Endothelial cell of umbilical vein (primary cell): ENCODE data around the gene COL20A1. TPM values are rescaled to one million over a fixed set of nuclear protein-coding genes. Genes with fewer than 3 reads are reported as not detected.

ENCODE experiments used
- BruUV-seq: library from RNA; stranded (reverse); fragments of 400-500 nt; replicated peaks from 2 replicates; lab custom pipeline; 2021; lab: Mats Ljungman, UMichigan
- CTCF ChIA-PET: fragments of 300-600, 350-600 bp; sonication (Branson Sonifier 250); formaldehyde crosslinking; loops from one replicate; lab custom pipeline; 2021; ENCODE audit warnings: antibody characterized with exemption, inconsistent platforms; lab: Charles Lee
- POLR2A ChIA-PET: fragments of 300-600, 350-600 bp; sonication (Branson Sonifier 250); formaldehyde crosslinking; loops from one replicate; lab custom pipeline; 2021; ENCODE audit warnings: antibody characterized with exemption, inconsistent platforms; lab: Charles Lee
- DNase-seq: peaks from one replicate; pipeline ENCODE4 v3.0.0-alpha.2; 2011; ENCODE audit warnings: low read depth, low spot score
- FAIRE-seq: peaks from 2 replicates; lab custom pipeline; 2011; peaks lifted over from hg19 to GRCh38; lab: Jason Lieb, UNC
- H2AFZ ChIP-seq: 2 replicates; pipeline ENCODE4 v1.6.0; 2012; ENCODE audit warnings: low read depth, low read length, control low read depth, inconsistent platforms
- H3K27ac ChIP-seq: 2 replicates; pipeline ENCODE4 v1.5.1; 2011; ENCODE audit warnings: low read depth, mild to moderate bottlenecking, control low read depth, low read length, moderate library complexity; ENCODE audit not compliant: insufficient read depth
- H3K27me3 ChIP-seq, 2 experiments: 2 replicates each; pipeline versions ENCODE4 v1.6.0 to v1.6.1; 2011; ENCODE audit warnings: low read length in 2 of 2, mixed read lengths in 1 of 2; ENCODE audit not compliant: control insufficient read depth in 2 of 2, insufficient read depth in 2 of 2
- H3K36me3 ChIP-seq, 2 experiments: 2 replicates in 1 of 2; 3 replicates in 1 of 2; pipeline ENCODE4 v1.5.1; 2011; ENCODE audit warnings: low read length in 2 of 2, mild to moderate bottlenecking in 1 of 2, moderate library complexity in 1 of 2; ENCODE audit not compliant: control insufficient read depth in 2 of 2, insufficient read depth in 2 of 2; ENCODE audit errors: extremely low read depth in 1 of 2
- H3K4me1 ChIP-seq: 3 replicates; pipeline ENCODE4 v1.5.1; 2011; ENCODE audit warnings: mild to moderate bottlenecking, low read length; ENCODE audit not compliant: control insufficient read depth, insufficient read depth; ENCODE audit errors: extremely low read depth
- H3K4me2 ChIP-seq: 2 replicates; pipeline ENCODE4 v1.6.1; 2011; ENCODE audit warnings: low read length, control low read depth, mixed read lengths; ENCODE audit not compliant: insufficient read depth
- H3K4me3 ChIP-seq, 3 experiments: fragments of 200-600 bp in 1 of 3; sonication (generic), shearing (Covaris generic) in 1 of 3; replicated peaks in 1 of 3; 2 replicates each; pipeline ENCODE4 v1.5.1; 2011 to 2016; ENCODE audit warnings: control low read depth in 3 of 3, low read length in 3 of 3, mild to moderate bottlenecking in 2 of 3, inconsistent platforms in 1 of 3, low read depth in 1 of 3, moderate library complexity in 1 of 3; ENCODE audit not compliant: insufficient read depth in 1 of 3
- H3K79me2 ChIP-seq: 2 replicates; pipeline ENCODE4 v1.6.0; 2012; ENCODE audit warnings: low read length, inconsistent platforms; ENCODE audit not compliant: control insufficient read depth, insufficient read depth
- H3K9ac ChIP-seq: replicated peaks from 2 replicates; pipeline ENCODE3; 2011; ENCODE audit warnings: low read length, control low read depth; ENCODE audit not compliant: insufficient read depth; ENCODE audit errors: extremely low read depth
- H3K9me1 ChIP-seq: replicated peaks from 3 replicates; pipeline ENCODE4 v1.6.0; 2011; ENCODE audit warnings: mild to moderate bottlenecking, low read length; ENCODE audit not compliant: control insufficient read depth, insufficient read depth; ENCODE audit errors: extremely low read depth
- H3K9me3 ChIP-seq: replicated peaks from 2 replicates; pipeline ENCODE4 v1.5.1; 2012; ENCODE audit warnings: low read length, inconsistent platforms; ENCODE audit not compliant: control insufficient read depth, insufficient read depth
- H4K20me1 ChIP-seq: replicated peaks from 2 replicates; pipeline ENCODE3; 2011; ENCODE audit warnings: mild to moderate bottlenecking, low read length; ENCODE audit not compliant: control insufficient read depth, insufficient read depth; ENCODE audit errors: extremely low read depth
- CTCF ChIP-seq, 2 donors: IDR thresholded peaks; 1 replicate in 1 of 2; 2 replicates in 1 of 2; pipeline ENCODE4 v1.5.1; 2011; ENCODE audit warnings: low read length in 2 of 2, mild to moderate bottlenecking in 2 of 2, moderate library complexity in 2 of 2, control low read depth in 1 of 2, inconsistent platforms in 1 of 2, low read depth in 1 of 2; ENCODE audit not compliant: insufficient read depth in 1 of 2; ENCODE audit errors: extremely low read depth in 1 of 2
- EZH2 ChIP-seq: IDR thresholded peaks from 2 replicates; pipeline ENCODE4 v1.6.1; 2012; ENCODE audit warnings: borderline replicate concordance, low read depth, mild to moderate bottlenecking, moderate library complexity, low read length, inconsistent platforms; ENCODE audit not compliant: severe bottlenecking
- FOS ChIP-seq: IDR thresholded peaks from 2 replicates; pipeline ENCODE4 v1.6.1; 2011; ENCODE audit warnings: mild to moderate bottlenecking, low read length, moderate library complexity, borderline replicate concordance; ENCODE audit not compliant: insufficient read depth
- GATA2 ChIP-seq: IDR thresholded peaks from 2 replicates; pipeline ENCODE4 v1.7.0; 2011; ENCODE audit warnings: low read depth, mild to moderate bottlenecking, moderate library complexity, mixed read lengths, low read length; ENCODE audit not compliant: insufficient read length, insufficient read depth
- JUN ChIP-seq: IDR thresholded peaks from 2 replicates; pipeline ENCODE4 v1.6.1; 2011; ENCODE audit warnings: borderline replicate concordance, low read depth; ENCODE audit not compliant: insufficient read length, insufficient read depth
- MYC ChIP-seq: IDR thresholded peaks from one replicate; pipeline ENCODE4 v1.6.1; 2011; ENCODE audit warnings: mild to moderate bottlenecking, low read depth, low read length
- POLR2A ChIP-seq: IDR thresholded peaks from 2 replicates; pipeline ENCODE4 v1.6.1; 2012; ENCODE audit warnings: low read depth, mild to moderate bottlenecking, control low read depth, low read length
- POLR2AphosphoS5 ChIP-seq: IDR thresholded peaks from 2 replicates; pipeline ENCODE4 v1.6.1; 2012; ENCODE audit warnings: low read depth, mild to moderate bottlenecking, control low read depth, low read length, moderate library complexity; ENCODE audit not compliant: insufficient read depth
- dilution Hi-C: fragments of 300-500 bp; cut with MboI; formaldehyde crosslinking; loops from one replicate; pipeline ENCODE4 v1.15.0; 2019; ENCODE audit warnings: low sequenced_read_pairs; ENCODE audit not compliant: extremely low pct_ligation_motif_present
- intact Hi-C: fragments of 100-400 bp; cut with micrococcal nuclease; formaldehyde crosslinking; loops from one replicate; pipeline ENCODE4 v1.10.0; 2022
- polyA plus RNA-seq, 4 experiments: library from polyadenylated mRNA; depleted of rRNA in 3 of 4; stranded (reverse) in 3 of 4; unstranded in 1 of 4; fragments of >200 nt; gene quantifications; 2 replicates each; pipeline versions ENCODE4 v1.2.1 to v1.2.3, GENCODE V29; 2011 to 2012; ENCODE audit warnings: missing spikeins in 1 of 4
- total RNA-seq: library from RNA; stranded (reverse); gene quantifications from 2 replicates; pipeline ENCODE4 v1.2.3, GENCODE V29; 2021
- TF ChIP-seq, protein P1 (sequence below): IDR thresholded peaks from 2 replicates; pipeline ENCODE4 v1.6.1; 2011; ENCODE audit not compliant: insufficient read depth, insufficient read length

The COL20A1 gene
- total and polyA plus RNA-seq, 2 donors (not counting 3 experiments of a cell fraction or from before 2014, with no cell fraction given): not detected

- ChIA-PET POLR2A (no interaction called here), CTCF (interaction anchor here (2.4 kb wide), 1 partner anchor 34 kb away, joined by 9 read pairs; no protein-coding TSS in a partner anchor)
- TF ChIP-seq, protein P1, sequence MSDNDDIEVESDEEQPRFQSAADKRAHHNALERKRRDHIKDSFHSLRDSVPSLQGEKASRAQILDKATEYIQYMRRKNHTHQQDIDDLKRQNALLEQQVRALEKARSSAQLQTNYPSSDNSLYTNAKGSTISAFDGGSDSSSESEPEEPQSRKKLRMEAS: no peak
- TF ChIP-seq CTCF (IDR thresholded peaks at IDR 0.05; ENCODE audit: extremely low read depth in 1 of 2, insufficient read depth in 1 of 2, low read depth in 1 of 2, low read length in 2 of 2) (no peak), MYC (no peak), JUN (no peak), POLR2AphosphoS5 (no peak)
- Histone ChIP-seq H3K36me3 (no peaks in the 10 kb centered on the region), H2AFZ (no peak overlapping the region), H3K4me1 (no peaks in the 10 kb centered on the region), H3K4me2 (no peak overlapping the region), H3K79me2 (no peaks in the 10 kb centered on the region), H3K9me1 (no peaks in the 10 kb centered on the region), H3K4me3 (no peak overlapping the region), H4K20me1 (no peaks in the 10 kb centered on the region), H3K27ac (no peak overlapping the region), H3K9me3 (no peaks in the 10 kb centered on the region), H3K27me3 (peaks cover 37 to 41% of the 10 kb centered on the region in 2 experiments), H3K9ac (no peak overlapping the region)
- FAIRE-seq: no peak
- dilution Hi-C loops (no loop called here), intact Hi-C loops (no loop called here)
- DNase-seq: no peak
- no TSS peak for BruUV-seq
Measured at GRCh38 chr20:63257629-63258028, 35.4 kb upstream of the COL20A1 start.

- H2AFZ ChIP-seq: no peak overlapping the region
- no TSS peak for BruUV-seq
- no peak overlapping the region for H3K4me3 ChIP-seq
- CTCF ChIA-PET: interaction anchor here (0.7 to 2.4 kb wide), 2 partner anchors 9 to 35 kb away, joined by 3 to 9 read pairs; no protein-coding TSS in a partner anchor
- H3K27ac ChIP-seq: no peak overlapping the region
- no peaks in the 10 kb centered on the region for H3K9me3 ChIP-seq
- TF ChIP-seq POLR2AphosphoS5 (no peak), FOS (no peak), MYC (no peak), CTCF (IDR thresholded peaks at IDR 0.05; ENCODE audit: extremely low read depth in 1 of 2, insufficient read depth in 1 of 2, low read depth in 1 of 2, low read length in 2 of 2) (no peak), POLR2A (no peak), GATA2 (no peak), EZH2 (no peak), JUN (no peak)
- TF ChIP-seq, protein P1: no peak
- H3K79me2 ChIP-seq: no peaks in the 10 kb centered on the region
- no peak overlapping the region for H3K4me2 ChIP-seq
- H3K9ac ChIP-seq: no peak overlapping the region
- intact Hi-C loops: no loop called here
- no peaks in the 10 kb centered on the region for H3K4me1 ChIP-seq
- no peaks in the 10 kb centered on the region for H3K36me3 ChIP-seq
- POLR2A ChIA-PET: no interaction called here
- H3K9me1 ChIP-seq: no peaks in the 10 kb centered on the region
- H3K27me3 ChIP-seq: peaks cover 28 to 31% of the 10 kb centered on the region in 2 experiments
- no peak for FAIRE-seq
- dilution Hi-C loops: no loop called here
- no peak for DNase-seq
- no peaks in the 10 kb centered on the region for H4K20me1 ChIP-seq
Measured at GRCh38 chr20:63258781-63259180, 34.2 kb upstream of the COL20A1 start.
